CD4-positive, CD25-positive, alpha-beta regulatory T cell (primary cell): ENCODE results near the gene ITGB5. TPM values are rescaled to one million over a fixed set of nuclear protein-coding genes. Genes with fewer than 3 reads are reported as not detected.

Source experiments
- ATAC-seq, 2 donors: fragments of 150-1000 bp; cut with Tn5 transposase; one replicate each; pipeline ENCODE4 v1.10.0; 2021; ENCODE audit warnings: low read depth in 2 of 2, moderate number of reproducible peaks in 2 of 2, moderate library complexity in 1 of 2
- DNase-seq, 3 donors: peaks; one replicate each; pipeline versions ENCODE4 v3.0.0 to v3.0.0-alpha.2; 2012 to 2022; ENCODE audit warnings: mixed read lengths in 1 of 3
- H3K27ac ChIP-seq: one replicate; pipeline ENCODE4 v1.7.0; 2013; ENCODE audit warnings: mild to moderate bottlenecking, low read length; ENCODE audit not compliant: insufficient read depth, poor library complexity, severe bottlenecking
- H3K27me3 ChIP-seq: one replicate; pipeline ENCODE4 v1.7.0; 2013; ENCODE audit warnings: low read length; ENCODE audit not compliant: control insufficient read depth, insufficient read depth
- H3K36me3 ChIP-seq: one replicate; pipeline ENCODE4 v1.7.0; 2013; ENCODE audit warnings: mild to moderate bottlenecking, low read length, moderate library complexity; ENCODE audit not compliant: control insufficient read depth, insufficient read depth
- H3K4me1 ChIP-seq: 2 replicates; pipeline ENCODE4 v1.7.0; 2013; ENCODE audit warnings: mild to moderate bottlenecking, low read length; ENCODE audit not compliant: insufficient read depth, control insufficient read depth, poor library complexity, severe bottlenecking
- H3K4me3 ChIP-seq: one replicate; pipeline ENCODE4 v1.7.0; 2013; ENCODE audit warnings: low read depth, mild to moderate bottlenecking, low read length, moderate library complexity
- H3K9me3 ChIP-seq, 2 experiments: 1 replicate in 1 of 2; 2 replicates in 1 of 2; pipeline ENCODE4 v1.7.0; 2013; ENCODE audit warnings: low read length in 2 of 2, mild to moderate bottlenecking in 1 of 2, moderate library complexity in 1 of 2; ENCODE audit not compliant: control insufficient read depth in 2 of 2
- H3K27ac Mint-ChIP-seq, 3 donors: one replicate each; pipeline ENCODE4 v1.8.0; 2020 to 2022; ENCODE audit warnings: mild to moderate bottlenecking in 3 of 3, mixed read lengths in 3 of 3, moderate library complexity in 2 of 3
- H3K27me3 Mint-ChIP-seq: one replicate; pipeline ENCODE4 v1.8.0; 2022; ENCODE audit warnings: mild to moderate bottlenecking, mixed read lengths
- H3K36me3 Mint-ChIP-seq: one replicate; pipeline ENCODE4 v1.8.0; 2020; ENCODE audit warnings: mixed read lengths
- H3K4me1 Mint-ChIP-seq, 4 donors: one replicate each; pipeline ENCODE4 v1.8.0; 2020 to 2022; ENCODE audit warnings: mixed read lengths in 4 of 4, mild to moderate bottlenecking in 1 of 4
- H3K4me3 Mint-ChIP-seq, 4 donors: one replicate each; pipeline ENCODE4 v1.8.0; 2020 to 2022; ENCODE audit warnings: mild to moderate bottlenecking in 4 of 4, mixed read lengths in 4 of 4, moderate library complexity in 3 of 4
- H3K9me3 Mint-ChIP-seq, 7 donors: one replicate each; pipeline ENCODE4 v1.8.0; 2020 to 2022; ENCODE audit warnings: mixed read lengths in 7 of 7, mild to moderate bottlenecking in 3 of 7, moderate library complexity in 2 of 7
- polyA plus RNA-seq, 4 donors: library from polyadenylated mRNA; unstranded; fragments of 300-500 nt; fragmentation: Illumina TruSeq; gene quantifications; one replicate each; pipeline ENCODE4 v1.2.3, GENCODE V29; 2021
- total RNA-seq: library from RNA; stranded (reverse); gene quantifications from one replicate; pipeline ENCODE4 v1.2.3, GENCODE V29; 2022

The ITGB5 gene
- total and polyA plus RNA-seq, 5 donors from 2014 or later = 0.15 to 4.5 (median 0.20) TPM; not detected in 1

GRCh38 chr3:124823206-124823605, 64.0 kb downstream of the ITGB5 start:
- Mint-ChIP-seq H3K9me3 (no peaks in the 10 kb centered on the region), H3K4me3 (no peak overlapping the region), H3K36me3 (no peaks in the 10 kb centered on the region), H3K4me1 (no peaks in the 10 kb centered on the region), H3K27me3 (peaks cover 14% of the 10 kb centered on the region), H3K27ac (no peak overlapping the region)
- H3K4me1 ChIP-seq = no peaks in the 10 kb centered on the region
- no peaks in the 10 kb centered on the region for H3K9me3 ChIP-seq
- ATAC-seq (no peak), DNase-seq (no peak)
- no peaks in the 10 kb centered on the region for H3K36me3 ChIP-seq
- H3K27ac ChIP-seq = no peak overlapping the region
- no peak overlapping the region for H3K4me3 ChIP-seq
- peaks cover 4% of the 10 kb centered on the region for H3K27me3 ChIP-seq

GRCh38 chr3:124821356-124821755, 65.8 kb downstream of the ITGB5 start:
- H3K4me1 Mint-ChIP-seq = no peaks in the 10 kb centered on the region
- Histone ChIP-seq H3K9me3 (no peaks in the 10 kb centered on the region), H3K4me1 (no peaks in the 10 kb centered on the region), H3K27ac (no peak overlapping the region), H3K36me3 (no peaks in the 10 kb centered on the region), H3K27me3 (peaks cover 3% of the 10 kb centered on the region), H3K4me3 (no peak overlapping the region)
- no peak for DNase-seq
- no peak overlapping the region for H3K27ac Mint-ChIP-seq
- no peaks in the 10 kb centered on the region for H3K36me3 Mint-ChIP-seq
- ATAC-seq = no peak
- no peaks in the 10 kb centered on the region for H3K9me3 Mint-ChIP-seq
- peaks cover 17% of the 10 kb centered on the region for H3K27me3 Mint-ChIP-seq
- H3K4me3 Mint-ChIP-seq = no peak overlapping the region

GRCh38 chr3:124818398-124819091, 68.6 kb downstream of the ITGB5 start:
- H3K27me3 Mint-ChIP-seq = peaks cover 7% of the 10 kb centered on the region
- H3K9me3 ChIP-seq = no peaks in the 10 kb centered on the region
- DNase-seq (no peak), ATAC-seq (no peak)
- H3K4me3 ChIP-seq = no peak overlapping the region
- no peaks in the 10 kb centered on the region for H3K4me1 Mint-ChIP-seq
- H3K27ac Mint-ChIP-seq = no peak overlapping the region
- H3K27me3 ChIP-seq = no peaks in the 10 kb centered on the region
- H3K36me3 ChIP-seq = no peaks in the 10 kb centered on the region
- no peaks in the 10 kb centered on the region for H3K36me3 Mint-ChIP-seq
- H3K4me3 Mint-ChIP-seq = no peak overlapping the region
- H3K27ac ChIP-seq = no peak overlapping the region
- no peaks in the 10 kb centered on the region for H3K4me1 ChIP-seq
- H3K9me3 Mint-ChIP-seq = no peaks in the 10 kb centered on the region

GRCh38 chr3:124817079-124817478, 70.1 kb downstream of the ITGB5 start:
- Histone ChIP-seq H3K27ac (no peak overlapping the region), H3K4me3 (no peak overlapping the region), H3K36me3 (no peaks in the 10 kb centered on the region), H3K27me3 (no peaks in the 10 kb centered on the region), H3K4me1 (no peaks in the 10 kb centered on the region), H3K9me3 (no peaks in the 10 kb centered on the region)
- DNase-seq (no peak), ATAC-seq (no peak)
- Mint-ChIP-seq H3K9me3 (no peaks in the 10 kb centered on the region), H3K4me1 (no peaks in the 10 kb centered on the region), H3K27ac (no peak overlapping the region), H3K27me3 (peaks cover 11% of the 10 kb centered on the region), H3K36me3 (no peaks in the 10 kb centered on the region), H3K4me3 (no peak overlapping the region)

GRCh38 chr3:124816206-124816605, 71.0 kb downstream of the ITGB5 start:
- no peak overlapping the region for H3K4me3 Mint-ChIP-seq
- peaks cover 13% of the 10 kb centered on the region for H3K27me3 Mint-ChIP-seq
- ATAC-seq = no peak
- Histone ChIP-seq H3K27ac (no peak overlapping the region), H3K36me3 (no peaks in the 10 kb centered on the region), H3K9me3 (no peaks in the 10 kb centered on the region), H3K27me3 (no peaks in the 10 kb centered on the region), H3K4me1 (no peaks in the 10 kb centered on the region), H3K4me3 (no peak overlapping the region)
- no peak overlapping the region for H3K27ac Mint-ChIP-seq
- H3K4me1 Mint-ChIP-seq = no peaks in the 10 kb centered on the region
- DNase-seq = no peak
- H3K36me3 Mint-ChIP-seq = no peaks in the 10 kb centered on the region
- no peaks in the 10 kb centered on the region for H3K9me3 Mint-ChIP-seq

- no peak for ATAC-seq
- no peaks in the 10 kb centered on the region for H3K27me3 ChIP-seq
- no peak overlapping the region for H3K4me3 ChIP-seq
- no peaks in the 10 kb centered on the region for H3K9me3 ChIP-seq
- Mint-ChIP-seq H3K4me3 (no peak overlapping the region), H3K27ac (no peak overlapping the region), H3K9me3 (no peaks in the 10 kb centered on the region), H3K36me3 (no peaks in the 10 kb centered on the region), H3K4me1 (no peaks in the 10 kb centered on the region), H3K27me3 (peaks cover 13% of the 10 kb centered on the region)
- no peak overlapping the region for H3K27ac ChIP-seq
- no peak for DNase-seq
- H3K4me1 ChIP-seq = no peaks in the 10 kb centered on the region
- H3K36me3 ChIP-seq = no peaks in the 10 kb centered on the region
Observed at GRCh38 chr3:124815781-124816180, 71.4 kb downstream of the ITGB5 start.

- Histone ChIP-seq H3K4me1 (no peaks in the 10 kb centered on the region), H3K36me3 (no peaks in the 10 kb centered on the region), H3K9me3 (no peaks in the 10 kb centered on the region), H3K4me3 (no peak overlapping the region), H3K27me3 (no peaks in the 10 kb centered on the region), H3K27ac (no peak overlapping the region)
- H3K4me1 Mint-ChIP-seq = no peaks in the 10 kb centered on the region
- no peaks in the 10 kb centered on the region for H3K36me3 Mint-ChIP-seq
- no peaks in the 10 kb centered on the region for H3K9me3 Mint-ChIP-seq
- DNase-seq (no peak), ATAC-seq (no peak)
- H3K4me3 Mint-ChIP-seq = no peak overlapping the region
- no peak overlapping the region for H3K27ac Mint-ChIP-seq
- peaks cover 14% of the 10 kb centered on the region for H3K27me3 Mint-ChIP-seq
Observed at GRCh38 chr3:124814620-124815421, 72.3 kb downstream of the ITGB5 start.

GRCh38 chr3:124813541-124813940, 73.6 kb downstream of the ITGB5 start:
- H3K4me1 Mint-ChIP-seq = no peaks in the 10 kb centered on the region
- H3K36me3 Mint-ChIP-seq = no peaks in the 10 kb centered on the region
- no peaks in the 10 kb centered on the region for H3K36me3 ChIP-seq
- ATAC-seq (no peak), DNase-seq (no peak)
- H3K27me3 ChIP-seq = no peaks in the 10 kb centered on the region
- peaks cover 19% of the 10 kb centered on the region for H3K27me3 Mint-ChIP-seq
- H3K27ac Mint-ChIP-seq = no peak overlapping the region
- H3K9me3 ChIP-seq = no peaks in the 10 kb centered on the region
- H3K4me1 ChIP-seq = no peaks in the 10 kb centered on the region
- H3K27ac ChIP-seq = no peak overlapping the region
- no peak overlapping the region for H3K4me3 Mint-ChIP-seq
- no peaks in the 10 kb centered on the region for H3K9me3 Mint-ChIP-seq
- H3K4me3 ChIP-seq = no peak overlapping the region
